Dedifferentiated amniotic fluid mesenchymal stem cell (primary cell): ENCODE data around the gene KRT35.

Experiments
- DNase-seq: peaks from one replicate; pipeline ENCODE4 v3.0.0-alpha.2; 2016; ENCODE audit errors: extremely low spot score

Gene KRT35

DNA sequence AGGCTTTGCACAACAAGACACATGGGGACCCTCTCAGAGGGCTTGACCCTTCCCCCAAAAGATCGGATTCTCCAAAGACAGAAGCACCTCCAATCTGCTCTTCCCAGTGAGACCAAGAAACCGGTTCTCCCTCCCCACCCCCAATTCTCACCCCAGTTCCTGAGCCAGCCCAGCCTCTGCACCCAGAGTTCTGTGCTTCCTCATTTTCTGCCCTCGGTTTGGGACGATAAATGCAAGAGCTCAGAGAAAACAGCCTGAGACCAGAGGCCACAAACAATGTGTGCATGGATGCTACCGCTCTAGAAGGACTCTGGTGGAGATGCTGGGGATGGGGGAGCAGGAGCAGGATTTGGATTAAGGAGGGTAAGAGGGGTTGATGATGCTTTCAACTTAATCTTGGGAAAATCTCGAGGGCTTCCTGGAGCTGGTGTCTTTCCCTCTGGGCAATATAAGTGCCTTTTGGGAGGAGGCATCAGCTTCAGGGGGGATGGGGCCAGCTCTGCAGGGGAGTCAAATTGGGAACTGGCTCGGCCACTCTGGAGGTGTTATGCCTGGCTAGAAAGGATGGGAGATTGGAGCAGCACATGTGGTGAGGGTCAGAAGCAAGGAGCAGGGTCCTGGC, 31.7 kb upstream of the KRT35 start:
- no peak for DNase-seq

DNA sequence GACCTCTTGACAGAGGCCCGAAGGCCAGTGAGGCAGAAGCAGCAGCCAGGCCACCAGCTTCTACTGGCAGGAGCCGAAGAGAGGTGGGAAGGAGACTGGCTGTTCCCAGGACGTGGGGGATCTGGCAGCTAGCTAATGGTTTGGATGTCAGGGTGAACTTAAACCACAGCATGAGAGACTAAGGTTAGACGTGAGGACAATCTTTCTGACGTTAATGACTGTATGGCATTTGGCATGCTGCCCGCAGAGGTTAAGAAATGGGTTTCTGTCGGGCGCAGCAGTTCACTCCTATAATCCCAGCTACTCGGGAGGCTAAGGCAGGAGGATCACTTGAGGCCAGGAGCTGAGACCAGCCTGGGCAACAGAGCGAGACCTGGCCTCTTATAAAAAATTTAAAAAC, 30.8 kb upstream of the KRT35 start:
- DNase-seq: no peak

DNA sequence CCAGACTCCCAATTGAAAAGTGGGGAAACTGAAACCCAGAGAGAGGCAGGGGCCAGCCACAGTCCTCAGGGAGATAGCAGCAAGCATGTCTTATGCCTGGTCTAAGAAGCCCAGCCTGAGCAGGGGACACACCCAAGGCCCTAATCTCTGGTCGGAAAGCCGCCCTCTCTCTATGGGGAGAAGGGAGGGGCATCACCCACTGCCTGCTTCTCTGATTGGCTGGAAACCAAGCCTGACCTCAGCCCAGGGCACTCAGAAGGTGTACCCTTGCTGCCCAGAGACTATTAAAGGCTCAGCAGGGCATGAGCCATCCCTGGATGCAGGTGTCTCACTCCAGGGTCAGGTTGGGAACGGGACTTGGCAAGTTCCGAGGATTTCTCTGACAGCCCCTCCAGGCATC, 30.2 kb upstream of the KRT35 start:
- no peak for DNase-seq

DNA sequence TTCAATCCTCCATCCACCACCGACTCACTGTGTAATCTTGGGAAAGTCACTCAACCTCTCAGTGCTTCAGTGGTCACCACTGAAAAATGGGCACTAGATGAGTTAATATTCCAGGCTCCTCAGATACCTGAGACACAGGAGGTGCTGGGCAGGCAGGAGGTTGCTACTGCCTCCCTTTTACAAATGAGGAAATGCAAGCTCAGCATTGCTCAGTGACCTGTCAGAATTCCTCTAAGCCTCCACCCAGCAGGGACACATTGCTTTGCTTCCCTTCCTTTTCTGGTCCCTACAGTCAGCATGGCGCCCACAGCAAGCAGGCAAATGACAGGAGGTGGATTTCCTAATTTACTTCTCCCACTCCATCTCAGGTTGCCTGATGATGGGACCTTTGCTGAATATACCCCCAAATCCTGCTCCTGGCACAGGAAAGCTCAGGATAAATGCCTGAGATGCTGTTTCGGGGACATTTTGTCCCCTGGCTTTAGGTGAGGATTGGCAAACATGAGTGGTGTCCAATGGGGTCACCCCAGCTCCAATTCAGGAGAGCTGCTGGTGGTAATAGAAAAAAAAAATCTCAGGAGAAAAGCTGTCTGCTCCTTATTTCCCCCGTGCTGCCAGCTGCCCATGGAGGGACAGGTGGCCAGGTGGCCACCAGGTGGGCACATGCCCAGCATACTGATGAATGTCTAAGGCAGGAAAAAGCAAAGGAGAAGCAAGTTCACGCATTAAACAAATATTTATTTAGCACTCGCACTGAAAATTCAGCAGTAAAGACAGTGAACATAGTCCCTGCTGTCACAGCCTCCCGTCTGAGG, 29.5 kb upstream of the KRT35 start:
- DNase-seq: no peak

DNA sequence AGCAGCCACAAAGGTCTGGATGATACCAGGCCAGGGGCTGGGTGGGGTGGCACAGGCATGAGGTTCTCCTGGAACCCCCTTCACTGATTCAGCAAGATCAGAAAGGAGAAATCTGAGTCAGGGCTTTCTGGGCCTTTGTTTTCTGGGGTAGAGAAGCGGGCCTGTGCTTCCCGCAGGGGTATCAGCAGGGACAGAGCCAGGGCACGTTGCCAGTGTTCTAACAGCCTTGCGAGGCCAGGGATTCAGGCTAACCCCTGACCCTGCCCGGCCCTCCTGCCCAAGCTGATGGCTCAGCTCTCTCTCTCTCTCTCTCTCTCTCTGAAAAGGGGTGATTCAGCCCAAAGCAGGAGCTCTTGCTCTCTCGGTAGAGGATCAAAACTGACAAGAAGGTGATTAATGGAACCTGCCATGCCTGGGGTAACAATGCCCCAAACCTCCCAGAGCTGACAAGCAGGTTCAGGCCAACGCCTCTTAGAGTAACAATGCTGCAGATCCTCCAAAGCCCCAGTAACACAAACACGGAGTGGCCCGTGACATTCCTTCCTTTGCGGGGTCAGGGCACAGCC, 26.4 kb upstream of the KRT35 start:
- DNase-seq: no peak

DNA sequence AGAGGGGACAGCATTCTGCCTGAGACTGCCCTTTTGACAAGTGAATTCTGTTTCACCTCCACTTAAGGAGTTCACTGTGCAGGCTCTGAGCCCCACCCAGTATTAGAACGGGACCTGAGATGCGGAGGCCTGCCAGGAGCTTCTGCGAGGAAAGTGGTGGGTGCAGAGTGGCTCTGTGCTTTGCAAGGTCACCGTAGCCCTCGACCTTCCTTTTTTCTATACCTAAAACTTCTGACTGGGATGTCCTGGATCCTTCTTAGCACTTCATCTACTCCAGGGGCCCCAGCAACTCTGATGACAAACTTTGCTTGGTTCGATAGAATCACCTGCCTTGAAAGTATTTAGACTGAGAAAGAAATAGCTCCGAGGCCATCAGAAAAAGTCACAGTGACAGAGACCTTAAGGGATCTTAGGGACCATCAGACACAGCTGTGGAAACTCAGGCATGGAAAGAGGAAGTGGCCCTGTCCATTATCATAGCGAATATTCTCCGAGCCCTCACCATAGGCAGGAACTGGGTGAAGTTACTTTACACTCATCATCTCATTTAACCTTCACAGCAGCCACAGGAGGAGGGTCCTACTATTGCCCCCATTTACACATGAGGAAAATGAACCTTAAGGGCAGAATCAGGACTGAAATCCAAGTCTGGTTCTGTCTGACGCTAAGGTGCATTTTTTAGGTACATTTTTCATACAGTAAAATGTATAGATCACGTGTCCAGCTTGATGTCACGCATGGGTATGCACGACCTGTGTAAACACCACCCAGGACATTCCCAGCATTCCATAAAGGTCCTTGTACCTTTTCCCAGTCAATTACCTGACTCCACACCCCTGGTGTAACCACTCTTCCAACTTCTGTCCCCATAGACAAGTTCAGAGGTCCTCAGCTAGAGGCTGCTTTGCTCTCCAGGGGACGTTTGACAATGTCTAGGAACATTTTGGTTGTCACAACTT, 25.1 kb upstream of the KRT35 start:
- DNase-seq: no peak

DNA sequence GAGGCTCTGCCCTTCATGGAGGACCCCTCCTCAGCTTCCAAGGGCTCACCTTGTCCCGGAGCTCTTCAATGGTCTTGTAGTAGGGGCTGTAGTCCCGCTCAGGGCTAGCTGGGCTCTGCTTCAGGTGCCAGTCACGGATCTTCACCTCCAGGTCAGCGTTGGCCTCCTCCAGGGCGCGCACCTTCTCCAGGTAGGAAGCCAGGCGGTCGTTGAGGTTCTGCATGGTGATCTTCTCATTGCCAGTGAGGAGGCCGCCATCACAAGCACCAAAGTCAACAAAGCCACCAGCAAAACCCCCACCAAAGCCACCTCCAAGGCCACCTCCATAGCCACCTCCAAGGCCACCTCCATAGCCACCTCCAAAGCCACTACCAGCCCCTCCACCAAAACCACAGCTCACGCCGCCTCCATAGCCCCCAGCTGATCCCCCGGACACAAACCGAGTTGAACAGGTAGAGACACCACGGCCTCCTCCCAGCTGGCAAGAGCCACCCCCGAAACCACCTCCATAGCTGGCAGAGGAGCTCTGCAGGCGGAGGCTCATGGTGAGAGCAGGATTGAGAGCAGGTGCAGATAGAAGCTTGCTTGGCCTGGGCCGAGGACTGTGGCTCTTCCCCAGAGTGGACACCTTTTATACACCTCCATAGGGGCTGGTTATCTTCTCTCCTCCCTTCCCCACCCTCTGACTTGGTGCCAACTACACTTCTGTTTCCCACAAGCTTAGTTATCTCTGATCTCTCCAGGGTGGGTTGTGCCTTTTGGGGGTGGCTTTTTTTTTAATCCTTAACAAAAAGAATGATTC, 24.3 kb upstream of the KRT35 start, which contains the start of gene KRT13:
KRT13 (minus strand) TSS at position 606 of the 802 bp plus-strand sequence; CDS start at position 544, 62 bp downstream.
- no peak for DNase-seq

DNA sequence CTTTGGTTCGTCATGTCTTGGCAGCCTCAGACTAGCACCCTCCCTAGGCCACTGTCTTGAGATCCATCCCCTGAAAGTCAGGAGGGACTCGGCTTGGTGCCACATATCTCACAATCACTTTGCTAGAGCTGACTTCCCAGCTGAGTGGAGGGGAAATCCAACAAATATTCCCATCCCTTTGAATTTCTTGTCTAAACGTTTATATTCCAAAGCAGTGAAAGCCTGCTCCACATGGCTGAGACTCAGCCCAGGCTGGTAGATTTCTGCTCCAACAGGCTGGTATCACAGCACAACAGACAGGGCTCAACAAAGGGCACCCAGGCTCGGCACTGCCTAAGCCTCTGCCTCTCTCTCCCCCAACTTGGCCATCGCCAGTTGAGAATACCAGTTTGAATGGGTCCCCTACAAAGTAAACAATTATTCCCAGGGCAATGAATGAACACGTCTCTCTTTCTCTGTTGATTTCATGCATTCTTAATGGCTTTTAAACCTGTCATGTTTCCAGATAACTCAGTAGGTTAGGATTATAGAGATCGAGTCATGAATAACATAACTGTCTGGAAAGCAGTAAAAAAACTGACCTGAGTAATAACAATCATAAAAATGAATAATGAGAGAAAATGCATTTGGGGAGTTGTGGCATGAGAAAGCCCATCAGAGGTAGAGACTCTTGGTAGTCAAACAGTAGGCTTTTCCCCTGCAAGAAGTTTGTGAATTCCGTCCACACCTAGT, 23.5 kb upstream of the KRT35 start:
- no peak for DNase-seq

DNA sequence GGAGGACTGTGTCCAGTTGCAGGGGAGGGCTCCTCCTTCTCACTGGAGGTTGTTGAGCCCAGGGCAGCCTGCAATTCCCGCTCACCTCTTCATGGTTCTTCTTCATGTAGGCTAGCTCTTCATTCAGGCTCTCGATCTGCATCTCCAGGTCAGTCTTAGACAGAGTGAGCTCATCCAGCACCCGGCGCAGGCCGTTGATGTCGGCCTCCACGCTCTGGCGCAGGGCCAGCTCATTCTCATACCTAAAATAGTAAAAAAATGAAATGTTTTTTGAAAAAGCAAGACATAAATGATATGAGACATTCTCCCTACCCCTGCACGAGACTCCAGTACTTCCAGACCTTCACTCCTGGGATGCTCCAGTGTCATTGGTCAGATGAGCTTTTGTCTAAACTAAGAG, 22.3 kb upstream of the KRT35 start:
- no peak for DNase-seq

DNA sequence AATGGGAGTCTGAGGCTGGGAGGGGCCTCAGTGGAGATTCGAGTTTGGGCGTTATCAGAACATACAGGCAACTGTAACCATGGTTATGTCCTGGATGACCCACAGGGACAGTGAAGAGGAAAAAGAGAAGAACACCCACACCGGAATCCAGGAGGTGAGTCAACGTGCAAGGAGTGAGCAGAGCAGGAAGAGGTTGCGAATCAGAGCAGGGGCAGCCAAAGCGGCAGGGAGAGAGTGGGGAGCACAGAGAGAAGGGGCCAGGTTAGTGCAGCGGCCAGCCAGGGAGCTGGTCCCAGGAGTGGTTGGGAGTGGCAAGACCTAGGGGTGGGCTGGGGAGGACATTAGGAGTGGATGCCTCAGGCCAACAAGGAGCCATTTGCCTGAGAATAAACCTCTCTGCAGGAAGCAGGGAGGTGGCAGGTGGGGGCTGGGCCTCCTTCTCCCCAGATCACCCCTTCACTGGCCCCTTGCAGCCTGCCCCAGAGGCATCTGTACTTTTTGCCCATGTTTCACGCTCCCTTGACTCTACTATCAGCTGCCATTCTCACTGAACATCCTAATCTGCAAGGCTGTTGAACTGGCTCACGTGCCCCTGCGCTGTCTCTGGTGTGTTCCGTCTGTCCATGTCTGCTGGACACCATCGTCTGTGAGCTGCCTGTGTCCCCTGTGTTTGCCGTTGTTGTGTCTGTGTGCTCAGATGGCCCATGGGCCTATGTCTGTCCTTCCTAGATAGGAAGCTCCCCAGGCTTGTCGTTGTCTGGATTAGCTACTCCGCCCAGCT, 19.4 kb upstream of the KRT35 start:
- no peak for DNase-seq

DNA sequence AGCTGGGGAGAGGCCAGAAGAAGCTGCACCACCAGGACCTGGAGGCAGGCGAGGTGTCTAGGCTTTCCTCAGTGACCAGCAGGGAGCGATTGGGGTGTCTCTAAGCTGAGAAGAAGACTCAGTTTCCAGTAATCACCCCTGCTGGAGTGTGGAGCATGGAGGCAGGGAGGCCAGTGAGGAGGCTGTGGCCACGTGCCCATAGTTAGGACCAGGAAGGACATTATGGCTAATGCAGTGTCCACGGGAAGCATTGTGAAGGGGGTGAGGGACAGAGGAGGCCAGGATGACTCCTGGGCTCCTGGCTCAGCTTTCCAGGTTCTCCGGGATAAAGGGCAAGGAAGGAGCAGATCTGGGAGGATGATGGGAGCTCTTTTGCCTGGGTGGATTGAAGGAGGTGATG, 18.8 kb upstream of the KRT35 start:
- no peak for DNase-seq

DNA sequence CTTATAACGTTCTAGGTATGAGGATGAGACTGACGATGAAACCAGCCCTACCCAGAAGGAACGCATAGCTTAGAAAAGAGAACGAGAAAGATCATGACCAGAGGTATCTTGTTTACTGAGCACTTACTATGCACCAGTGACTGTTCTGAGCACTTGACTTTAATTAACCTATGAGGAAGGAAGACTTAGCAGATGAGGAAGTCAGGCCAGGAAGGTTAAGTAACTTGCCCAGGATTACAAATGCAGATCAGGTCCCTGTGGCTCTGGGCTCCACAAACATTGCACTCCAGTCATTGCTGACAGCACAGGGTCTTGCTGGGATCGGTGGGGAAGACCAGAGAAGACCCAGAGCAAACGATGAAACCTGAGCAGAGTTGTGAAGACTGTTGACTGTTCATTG, 17.3 kb upstream of the KRT35 start:
- DNase-seq: no peak

DNA sequence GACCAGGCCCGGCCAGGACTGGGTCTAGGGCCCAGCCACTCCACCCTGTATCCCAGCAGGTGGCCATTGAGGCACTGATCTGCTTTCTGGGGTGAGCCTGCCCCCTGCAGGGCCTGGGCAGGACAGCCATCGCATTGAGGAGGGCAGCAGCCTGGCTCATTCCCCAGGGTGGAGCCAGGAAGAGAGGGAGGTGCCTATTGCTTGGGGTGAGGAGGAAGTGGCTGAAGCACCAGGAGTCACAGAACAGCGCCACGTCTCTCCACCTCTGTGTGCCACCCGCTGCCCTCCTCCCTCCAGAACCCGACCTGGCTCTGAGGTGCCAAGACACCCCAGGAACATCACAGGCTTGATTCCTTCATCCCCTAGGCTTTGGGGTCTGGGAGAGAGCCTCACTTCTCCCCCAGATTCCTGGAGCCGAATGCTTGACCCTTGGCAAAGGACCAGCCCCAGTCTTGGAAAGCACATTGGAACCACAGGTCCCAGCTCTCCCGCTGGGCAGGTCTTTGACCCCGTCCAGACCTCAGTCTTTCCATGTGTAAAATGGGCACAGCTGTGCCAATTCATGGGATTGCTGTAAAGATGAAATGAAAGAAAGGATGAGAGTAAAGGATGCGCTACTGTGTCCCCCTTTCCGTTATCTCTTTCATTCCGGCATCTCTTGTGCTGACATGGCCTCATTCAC, 16.0 kb upstream of the KRT35 start:
- DNase-seq: peak; percentile 34

DNA sequence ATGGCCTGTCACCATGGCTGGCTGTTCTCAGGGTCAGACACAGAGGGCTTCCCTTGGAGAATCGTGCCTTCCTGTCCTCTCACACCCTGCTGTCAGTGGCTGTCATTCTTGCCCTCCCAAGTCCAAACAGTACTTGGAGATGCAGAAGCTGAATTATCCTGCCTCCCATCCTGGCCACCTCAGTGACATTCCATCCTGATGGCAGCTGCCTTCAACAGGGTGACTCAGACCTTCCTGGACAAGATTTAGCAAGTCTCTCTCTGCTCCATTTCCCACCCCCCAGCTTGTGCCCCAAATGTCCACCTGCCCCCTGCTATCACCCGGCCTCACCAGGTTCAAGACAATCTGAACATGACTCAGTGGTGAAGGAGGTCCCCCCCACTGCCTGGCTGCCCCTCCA, 13.6 kb upstream of the KRT35 start:
- DNase-seq: no peak

DNA sequence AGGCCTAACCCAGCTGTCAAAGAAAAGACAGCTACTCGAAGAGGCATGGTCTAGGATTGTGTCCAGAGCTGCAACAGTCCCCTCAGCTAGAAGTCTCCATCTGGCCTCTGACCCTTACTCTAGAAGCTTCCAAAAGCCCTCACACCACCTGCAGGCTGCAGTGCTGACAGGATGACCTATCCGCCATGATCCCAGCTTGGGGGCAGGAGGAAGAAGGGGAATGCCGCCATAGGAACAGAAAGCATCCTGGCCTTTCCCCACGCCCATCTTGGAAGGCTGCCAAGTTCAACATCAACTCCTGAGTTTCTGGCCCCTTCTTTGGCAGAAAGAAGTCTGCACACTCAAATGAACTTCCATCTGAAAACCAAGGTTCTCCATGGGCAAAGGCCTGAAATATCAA, 11.8 kb upstream of the KRT35 start:
- DNase-seq: no peak

DNA sequence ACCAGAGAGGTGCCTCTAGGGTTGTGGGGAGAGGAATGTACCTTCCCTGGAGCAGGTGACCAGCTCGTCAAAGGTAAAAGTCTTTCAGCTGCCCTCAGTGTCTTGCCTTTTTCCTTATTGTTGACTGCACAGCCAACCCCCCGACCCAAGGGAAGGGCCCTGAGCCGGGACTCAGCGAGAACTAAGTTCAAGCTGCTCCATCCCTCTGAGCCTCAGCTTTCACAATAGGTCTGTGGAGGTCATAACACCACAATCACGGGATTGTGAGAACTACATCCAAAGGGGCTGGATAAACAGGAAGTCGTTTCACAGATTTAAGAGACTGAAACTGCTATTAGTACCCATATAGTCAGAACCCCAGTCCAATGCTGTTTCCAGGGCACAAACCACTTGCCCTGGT, 11.4 kb upstream of the KRT35 start:
- no peak for DNase-seq

DNA sequence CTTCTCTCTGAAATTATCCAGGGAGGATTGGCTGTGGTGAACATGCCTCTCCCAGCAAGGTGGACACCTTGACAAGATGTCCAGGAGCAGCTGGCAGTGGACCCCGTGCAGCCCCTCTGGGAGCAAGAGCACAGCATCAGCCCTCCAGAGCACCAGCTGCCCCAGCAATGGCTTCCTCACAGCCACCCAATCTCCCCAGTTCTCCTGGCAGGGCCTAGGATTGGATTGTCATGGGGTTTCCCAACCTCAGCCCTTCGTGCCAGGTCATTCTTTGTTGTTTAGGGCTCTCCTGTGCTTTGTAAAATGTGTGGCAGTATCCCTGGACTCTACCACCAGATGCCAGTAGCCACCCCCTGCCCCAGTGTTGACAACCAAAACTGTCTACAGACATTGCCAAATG, 10.5 kb upstream of the KRT35 start:
- DNase-seq: no peak

DNA sequence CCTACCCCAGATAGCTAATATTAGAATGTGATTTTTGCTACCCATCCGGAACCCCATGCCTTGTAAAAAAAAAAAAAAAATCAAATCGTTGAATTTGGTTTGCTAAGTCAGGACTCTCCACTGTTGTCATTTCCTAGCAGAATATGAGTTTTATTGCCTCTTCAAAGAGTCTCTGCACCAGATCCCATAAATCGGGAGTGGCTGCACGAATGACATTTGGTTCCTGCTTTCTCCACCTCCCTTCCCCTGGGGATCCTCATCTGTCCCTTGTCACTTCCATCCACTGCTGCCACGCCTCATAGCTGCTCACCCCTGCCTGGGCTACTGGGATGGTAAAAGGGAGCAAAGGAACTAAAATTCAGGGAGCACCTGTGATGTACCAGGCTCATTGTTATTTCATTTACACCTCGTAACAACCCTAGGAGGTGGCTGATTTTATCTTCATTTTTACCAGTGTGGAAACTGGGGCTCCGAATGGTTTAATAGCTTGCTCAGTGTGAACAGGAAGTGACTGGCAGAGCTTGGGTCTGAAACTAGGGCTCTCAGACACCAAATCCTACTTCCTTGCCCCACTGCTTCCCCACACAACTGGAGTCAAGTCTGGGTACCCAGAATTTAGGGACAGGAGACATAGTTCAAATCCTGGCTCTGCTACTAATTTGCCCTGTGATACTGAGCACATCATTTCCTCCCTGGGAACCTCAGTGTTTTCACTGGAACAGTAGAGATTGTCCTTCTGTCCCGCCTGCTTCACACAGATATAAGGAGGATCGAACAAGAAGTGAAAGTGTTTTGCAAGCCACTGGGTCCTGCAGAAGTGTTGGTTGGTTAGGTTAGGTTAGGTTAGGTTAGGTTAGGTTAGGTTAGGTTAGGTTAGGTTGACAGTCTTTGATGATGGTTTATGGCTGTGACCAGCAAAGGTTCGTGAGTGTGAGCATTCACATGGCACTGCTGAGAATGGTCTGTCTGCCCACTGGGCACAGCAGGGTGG, 9.3 kb upstream of the KRT35 start:
- no peak for DNase-seq
